T-helper 17 cell (primary cell): Measurements from ENCODE around the gene KCNN1. TPM values are rescaled to one million over a fixed set of nuclear protein-coding genes. Genes with fewer than 3 reads are reported as not detected.
A peak's percentile ranks its signal among the peaks of the same experiment; 100 is the strongest.

Experiments used
- ATAC-seq: fragments of 150-1000 bp; cut with Tn5 transposase; 2 replicates; pipeline ENCODE4 v1.10.0; 2021; ENCODE audit warnings: mild to moderate bottlenecking, moderate library complexity
- DNase-seq, 3 donors: peaks; one replicate each; pipeline versions ENCODE4 v3.0.0 to v3.0.0-alpha.2; 2020 to 2021
- H3K9me3 ChIP-seq: one replicate; pipeline ENCODE4 v1.7.0; 2013; ENCODE audit warnings: low read length, mild to moderate bottlenecking; ENCODE audit not compliant: control insufficient read depth, poor library complexity, severe bottlenecking
- H3K27ac Mint-ChIP-seq: one replicate; pipeline ENCODE4 v1.8.0; 2022; ENCODE audit warnings: mild to moderate bottlenecking, moderate library complexity, mixed read lengths
- H3K27me3 Mint-ChIP-seq: one replicate; pipeline ENCODE4 v1.8.0; 2022; ENCODE audit warnings: mixed read lengths
- H3K36me3 Mint-ChIP-seq: one replicate; pipeline ENCODE4 v1.8.0; 2022; ENCODE audit warnings: low read depth, mixed read lengths
- H3K4me1 Mint-ChIP-seq: one replicate; pipeline ENCODE4 v1.8.0; 2022; ENCODE audit warnings: mild to moderate bottlenecking, mixed read lengths
- H3K4me3 Mint-ChIP-seq: one replicate; pipeline ENCODE4 v1.8.0; 2022; ENCODE audit warnings: mild to moderate bottlenecking, moderate library complexity, mixed read lengths
- total RNA-seq, 4 donors: library from RNA in 2 of 4; stranded (reverse) in 2 of 4; gene quantifications; one replicate each; pipeline ENCODE4 v1.2.3 and lab custom pipeline; 2022 to 2026

The KCNN1 gene
- total RNA-seq, 2 donors from 2014 or later: not detected

DNA sequence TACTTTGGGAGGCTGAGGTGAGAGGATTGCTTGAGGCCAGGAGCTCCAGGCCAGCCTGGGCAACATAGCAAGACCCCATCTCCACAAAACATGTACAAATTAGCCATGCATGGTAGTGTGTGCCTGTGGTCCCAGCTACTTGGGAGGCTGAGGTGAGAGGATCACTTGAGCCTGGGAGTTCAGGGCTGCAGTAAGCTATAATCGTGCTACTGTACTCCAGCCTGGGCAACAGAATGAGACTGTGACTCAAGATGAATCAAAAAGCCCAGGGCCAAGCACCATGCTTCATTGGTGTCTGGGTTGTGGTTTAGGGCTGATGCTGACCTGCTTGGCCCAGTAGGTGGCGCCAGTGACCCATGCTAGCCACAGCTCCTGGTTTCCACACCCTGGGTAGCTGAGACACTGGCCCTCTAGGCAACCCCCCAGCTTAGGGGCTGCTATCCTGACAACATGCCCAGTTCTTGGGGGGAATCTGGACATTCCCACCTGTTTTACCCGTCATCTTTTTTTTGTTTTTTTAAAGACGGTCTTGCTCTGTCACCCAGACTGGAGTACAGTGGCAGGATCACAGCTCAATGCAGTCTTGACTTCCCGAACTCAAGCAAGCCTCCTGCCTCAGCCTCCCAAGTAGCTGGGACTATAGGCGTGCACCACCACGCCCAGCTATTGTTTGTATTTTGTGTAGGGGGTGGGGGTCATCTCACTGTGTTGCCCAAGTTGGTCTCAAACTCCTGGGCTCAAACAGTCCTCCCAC, 28.6 kb upstream of the KCNN1 start:
- H3K9me3 ChIP-seq: no peaks in the 10 kb centered on the region
- no peaks in the 10 kb centered on the region for H3K36me3 Mint-ChIP-seq
- peak; percentile 96 for ATAC-seq
- peaks cover 8% of the 10 kb centered on the region for H3K4me1 Mint-ChIP-seq
- H3K27ac Mint-ChIP-seq: no peak overlapping the region
- H3K27me3 Mint-ChIP-seq: no peaks in the 10 kb centered on the region
- peak; percentile 68 to 80 (median 69) for DNase-seq
- no peak overlapping the region for H3K4me3 Mint-ChIP-seq

DNA sequence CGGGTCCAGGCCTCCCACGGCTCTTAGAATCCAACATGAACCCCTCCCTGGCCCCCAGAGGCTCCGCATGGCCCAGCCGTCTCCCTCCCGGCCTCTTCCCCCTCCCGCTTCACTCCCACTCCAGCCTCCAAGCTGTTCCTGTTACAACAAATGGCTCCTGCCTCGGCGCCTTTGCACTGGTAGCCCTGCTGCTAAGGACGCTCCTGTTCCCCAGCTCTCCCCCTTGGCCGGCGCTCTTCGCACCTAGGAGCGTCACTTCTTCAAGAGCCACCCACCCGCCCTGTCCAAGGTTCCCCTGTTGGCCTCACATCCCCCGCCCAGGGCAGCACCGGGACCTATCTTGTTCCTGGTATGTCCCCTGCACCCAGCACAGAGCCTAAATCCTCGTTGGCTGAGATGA, 24.7 kb upstream of the KCNN1 start:
- Mint-ChIP-seq H3K27me3 (no peaks in the 10 kb centered on the region), H3K4me3 (no peak overlapping the region), H3K27ac (no peak overlapping the region), H3K36me3 (no peaks in the 10 kb centered on the region), H3K4me1 (peaks cover 12% of the 10 kb centered on the region)
- no peaks in the 10 kb centered on the region for H3K9me3 ChIP-seq
- no peak for ATAC-seq
- no peak for DNase-seq

DNA sequence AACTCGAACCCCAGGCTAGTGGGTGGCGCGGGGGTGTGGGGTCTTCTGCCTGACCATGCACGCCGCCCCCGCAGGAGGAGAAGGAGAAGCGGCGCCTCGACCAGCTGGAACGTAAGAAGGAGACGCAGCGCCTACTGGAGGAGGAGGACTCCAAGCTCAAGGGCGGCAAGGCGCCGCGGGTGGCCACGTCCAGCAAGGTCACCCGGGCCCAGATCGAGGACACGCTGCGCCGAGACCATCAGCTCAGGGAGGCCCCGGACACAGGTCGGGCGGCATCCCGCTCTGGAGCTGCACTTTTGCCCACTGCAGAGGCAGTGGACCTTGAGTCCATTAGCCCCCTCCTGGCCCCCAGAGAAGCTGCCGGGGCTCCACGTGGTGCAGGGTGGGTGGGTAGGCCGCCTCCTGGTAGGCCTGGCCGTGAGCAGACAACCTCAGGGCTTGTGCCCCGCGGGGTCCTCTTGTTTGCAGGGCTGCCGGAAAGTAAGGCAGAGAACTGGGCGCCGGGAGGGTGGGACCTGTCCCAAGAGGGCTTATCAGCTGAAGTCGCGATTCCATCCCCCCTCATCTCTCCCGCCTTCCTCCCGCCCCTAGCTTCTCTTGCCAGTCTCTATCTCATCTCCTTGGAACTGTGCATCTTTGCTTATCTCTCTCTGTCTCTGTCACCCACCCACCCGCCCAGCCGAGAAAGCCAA, 24.2 kb upstream of the KCNN1 start:
- no peaks in the 10 kb centered on the region for H3K27me3 Mint-ChIP-seq
- ATAC-seq (no peak), DNase-seq (no peak)
- H3K27ac Mint-ChIP-seq: no peak overlapping the region
- peaks cover 16% of the 10 kb centered on the region for H3K4me1 Mint-ChIP-seq
- H3K36me3 Mint-ChIP-seq: no peaks in the 10 kb centered on the region
- no peak overlapping the region for H3K4me3 Mint-ChIP-seq
- H3K9me3 ChIP-seq: no peaks in the 10 kb centered on the region

DNA sequence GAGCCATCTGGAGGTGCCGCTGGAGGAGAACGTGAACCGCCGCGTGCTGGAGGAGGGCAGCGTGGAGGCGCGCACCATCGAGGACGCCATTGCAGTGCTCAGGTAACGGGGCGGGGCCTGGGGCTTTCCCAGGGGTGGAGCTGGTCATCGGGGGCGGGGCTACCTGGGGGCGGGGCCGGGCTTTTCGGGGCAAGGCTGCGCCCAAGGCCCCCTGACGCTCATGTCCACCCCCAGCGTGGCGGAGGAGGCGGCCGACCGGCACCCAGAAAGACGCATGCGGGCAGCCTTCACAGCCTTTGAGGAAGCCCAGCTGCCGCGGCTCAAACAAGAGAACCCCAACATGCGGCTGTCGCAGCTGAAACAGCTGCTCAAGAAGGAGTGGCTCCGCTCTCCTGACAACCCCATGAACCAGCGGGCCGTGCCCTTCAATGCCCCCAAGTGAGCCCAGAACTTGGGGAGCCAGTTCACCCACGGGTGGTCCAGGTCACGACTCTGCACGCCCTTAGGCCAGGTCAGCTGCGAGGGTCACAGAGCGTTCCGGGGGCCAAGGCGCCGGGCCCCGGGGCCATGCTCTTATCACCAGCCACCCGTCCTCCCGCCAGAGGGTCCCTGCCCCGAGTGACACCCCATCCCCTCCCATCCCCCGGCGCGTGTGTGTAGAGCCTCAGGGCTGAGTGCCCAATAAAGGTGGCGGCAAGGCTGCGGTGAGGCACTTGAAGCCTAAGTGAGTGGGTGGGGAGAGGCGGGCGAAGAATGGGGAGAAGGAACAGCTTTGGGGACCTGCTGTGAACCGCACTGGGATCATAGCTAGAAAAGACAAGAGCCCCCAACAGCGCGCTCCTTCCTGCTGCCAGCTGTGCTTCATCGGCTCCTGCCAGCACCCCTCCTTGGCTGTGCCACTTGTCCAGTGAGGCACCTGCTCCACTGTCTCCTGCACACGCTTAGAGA, 23.4 kb upstream of the KCNN1 start:
- H3K36me3 Mint-ChIP-seq: no peaks in the 10 kb centered on the region
- H3K4me1 Mint-ChIP-seq: peaks cover 16% of the 10 kb centered on the region
- H3K4me3 Mint-ChIP-seq: no peak overlapping the region
- DNase-seq (no peak), ATAC-seq (no peak)
- H3K27ac Mint-ChIP-seq: no peak overlapping the region
- H3K9me3 ChIP-seq: no peaks in the 10 kb centered on the region
- no peaks in the 10 kb centered on the region for H3K27me3 Mint-ChIP-seq

DNA sequence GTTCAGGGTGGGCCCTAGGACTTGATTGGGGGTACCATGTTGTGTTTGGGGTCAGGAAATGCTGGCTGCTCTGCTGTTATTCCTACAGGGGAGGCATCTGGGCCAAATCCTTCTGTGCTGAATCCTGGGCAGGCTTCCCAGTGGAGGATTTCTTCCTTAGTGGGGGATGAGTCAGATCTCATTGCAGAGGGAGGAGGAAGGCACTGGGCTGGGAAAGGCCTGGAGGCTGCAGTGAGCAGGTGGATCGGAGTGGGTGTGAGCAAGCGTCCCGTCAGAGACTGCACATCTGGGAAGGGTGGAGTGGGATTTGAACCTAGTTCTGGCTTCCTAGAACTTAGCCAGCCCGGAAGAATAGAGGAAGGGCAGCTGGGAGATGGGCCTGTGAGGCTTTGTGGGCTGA, 22.6 kb upstream of the KCNN1 start:
- H3K27ac Mint-ChIP-seq: no peak overlapping the region
- no peak overlapping the region for H3K4me3 Mint-ChIP-seq
- ATAC-seq: no peak
- peaks cover 3% of the 10 kb centered on the region for H3K27me3 Mint-ChIP-seq
- H3K36me3 Mint-ChIP-seq: no peaks in the 10 kb centered on the region
- DNase-seq: no peak
- no peaks in the 10 kb centered on the region for H3K9me3 ChIP-seq
- H3K4me1 Mint-ChIP-seq: peaks cover 19% of the 10 kb centered on the region

DNA sequence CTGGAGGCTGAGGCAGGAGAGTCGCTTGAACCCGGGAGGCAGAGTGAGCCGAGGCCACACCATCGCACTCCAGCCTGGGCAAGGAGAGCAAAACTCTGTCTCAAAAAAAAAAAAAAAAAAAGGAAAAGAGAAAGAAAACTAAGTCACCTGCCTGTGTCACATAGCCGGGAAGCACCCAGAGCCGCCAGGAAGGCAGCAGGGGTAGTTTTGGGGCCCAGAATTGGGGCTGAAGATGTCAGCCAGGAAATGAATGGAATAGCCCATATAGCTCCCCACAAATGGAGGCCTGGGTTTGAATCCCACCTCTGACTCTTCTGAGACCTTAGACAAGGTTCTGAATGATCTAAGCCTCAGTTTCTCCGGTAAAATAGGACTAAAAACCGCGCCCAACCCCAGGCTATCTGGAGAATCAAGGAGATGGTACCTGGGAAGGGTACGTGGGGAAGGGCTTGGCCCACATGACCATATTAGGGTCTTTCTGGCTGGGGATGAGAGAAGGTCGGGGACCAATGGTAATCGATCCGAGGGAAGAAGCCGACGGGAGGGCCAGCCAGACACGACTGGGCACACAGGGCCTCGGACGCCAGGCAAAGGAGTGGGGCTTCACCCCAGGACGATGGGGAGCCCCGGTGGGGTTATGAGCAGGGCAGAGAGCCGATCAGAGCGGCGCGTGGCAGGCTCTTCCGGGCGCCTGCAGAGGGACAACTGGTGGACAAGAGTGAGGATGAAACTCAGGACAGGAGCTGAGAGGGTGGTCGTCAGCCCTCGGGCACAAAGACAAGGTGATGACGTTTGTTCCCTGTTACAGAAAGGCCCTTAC, 19.7 kb upstream of the KCNN1 start:
- peaks cover 36% of the 10 kb centered on the region for H3K4me1 Mint-ChIP-seq
- peak; percentile 37 to 45 (median 39) for DNase-seq
- H3K9me3 ChIP-seq: no peaks in the 10 kb centered on the region
- peak overlapping the region; percentile 99 for H3K27ac Mint-ChIP-seq
- peaks cover 4% of the 10 kb centered on the region for H3K36me3 Mint-ChIP-seq
- H3K27me3 Mint-ChIP-seq: peaks cover 24% of the 10 kb centered on the region
- ATAC-seq: peak; percentile 34
- peak overlapping the region; percentile 88 for H3K4me3 Mint-ChIP-seq

DNA sequence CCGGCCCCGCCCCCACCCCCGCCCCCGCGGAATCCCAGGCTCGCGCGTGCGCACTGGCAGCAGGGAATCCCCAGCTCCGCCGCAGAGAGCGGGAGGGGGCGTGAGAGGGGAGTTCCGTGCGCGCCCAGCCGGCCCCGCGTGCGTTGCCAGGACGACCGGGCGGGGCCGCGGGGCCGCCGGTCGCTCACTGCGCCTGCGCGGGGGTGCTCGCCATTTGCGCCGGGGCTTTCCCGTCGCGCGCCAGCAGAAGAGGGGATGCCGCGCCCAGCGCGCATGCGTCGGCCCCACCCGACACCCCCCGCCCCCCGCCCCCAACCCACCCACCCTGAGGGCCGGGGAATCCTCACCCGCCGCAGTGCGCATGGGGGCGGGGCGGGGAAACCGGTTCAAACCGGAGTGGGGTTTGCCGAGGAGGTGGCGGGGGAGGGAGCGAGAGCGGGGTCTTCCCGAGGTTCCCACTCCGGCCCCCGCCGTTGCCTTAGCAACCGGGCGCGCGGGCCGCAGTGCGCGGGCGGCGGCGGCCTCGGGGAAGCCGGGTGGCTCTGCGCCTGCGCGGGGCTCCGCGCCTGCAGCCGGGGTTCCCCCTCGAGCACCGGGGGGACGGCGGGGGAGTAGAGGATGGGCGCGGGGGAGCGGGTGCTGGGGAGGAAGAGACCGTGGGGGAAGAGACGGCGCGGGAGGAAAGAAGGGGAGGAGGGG, 18.9 kb upstream of the KCNN1 start:
- peaks cover 4% of the 10 kb centered on the region for H3K36me3 Mint-ChIP-seq
- no peaks in the 10 kb centered on the region for H3K9me3 ChIP-seq
- ATAC-seq: peak; percentile 77
- H3K4me1 Mint-ChIP-seq: peaks cover 38% of the 10 kb centered on the region
- H3K27ac Mint-ChIP-seq: peak overlapping the region; percentile 99
- peak; percentile 96 to 99 (median 98) for DNase-seq
- peaks cover 24% of the 10 kb centered on the region for H3K27me3 Mint-ChIP-seq
- peak overlapping the region; percentile 88 for H3K4me3 Mint-ChIP-seq

DNA sequence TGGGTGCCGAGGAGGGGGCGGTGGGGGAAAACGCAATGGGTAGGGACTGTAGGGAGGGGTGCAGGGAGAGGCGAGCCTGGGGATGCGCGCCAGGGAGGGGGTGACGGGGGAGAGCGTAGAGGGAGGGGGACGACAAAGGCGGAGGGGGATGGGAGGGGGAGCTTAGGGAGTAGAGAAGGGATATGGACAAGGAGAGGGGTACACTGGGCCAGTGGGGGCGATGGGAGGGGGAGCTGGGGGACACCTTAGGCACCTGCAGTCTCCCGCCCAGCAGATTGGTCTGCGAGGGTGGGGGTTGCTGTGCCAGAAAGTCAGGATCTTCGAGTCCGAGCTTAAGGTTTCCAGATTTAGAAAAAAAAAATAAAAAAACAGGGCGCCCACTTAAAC, 18.4 kb upstream of the KCNN1 start:
- peaks cover 38% of the 10 kb centered on the region for H3K4me1 Mint-ChIP-seq
- DNase-seq (no peak), ATAC-seq (no peak)
- H3K9me3 ChIP-seq: no peaks in the 10 kb centered on the region
- peak overlapping the region; percentile 88 for H3K4me3 Mint-ChIP-seq
- H3K36me3 Mint-ChIP-seq: peaks cover 4% of the 10 kb centered on the region
- H3K27ac Mint-ChIP-seq: peak overlapping the region; percentile 99
- peaks cover 29% of the 10 kb centered on the region for H3K27me3 Mint-ChIP-seq

DNA sequence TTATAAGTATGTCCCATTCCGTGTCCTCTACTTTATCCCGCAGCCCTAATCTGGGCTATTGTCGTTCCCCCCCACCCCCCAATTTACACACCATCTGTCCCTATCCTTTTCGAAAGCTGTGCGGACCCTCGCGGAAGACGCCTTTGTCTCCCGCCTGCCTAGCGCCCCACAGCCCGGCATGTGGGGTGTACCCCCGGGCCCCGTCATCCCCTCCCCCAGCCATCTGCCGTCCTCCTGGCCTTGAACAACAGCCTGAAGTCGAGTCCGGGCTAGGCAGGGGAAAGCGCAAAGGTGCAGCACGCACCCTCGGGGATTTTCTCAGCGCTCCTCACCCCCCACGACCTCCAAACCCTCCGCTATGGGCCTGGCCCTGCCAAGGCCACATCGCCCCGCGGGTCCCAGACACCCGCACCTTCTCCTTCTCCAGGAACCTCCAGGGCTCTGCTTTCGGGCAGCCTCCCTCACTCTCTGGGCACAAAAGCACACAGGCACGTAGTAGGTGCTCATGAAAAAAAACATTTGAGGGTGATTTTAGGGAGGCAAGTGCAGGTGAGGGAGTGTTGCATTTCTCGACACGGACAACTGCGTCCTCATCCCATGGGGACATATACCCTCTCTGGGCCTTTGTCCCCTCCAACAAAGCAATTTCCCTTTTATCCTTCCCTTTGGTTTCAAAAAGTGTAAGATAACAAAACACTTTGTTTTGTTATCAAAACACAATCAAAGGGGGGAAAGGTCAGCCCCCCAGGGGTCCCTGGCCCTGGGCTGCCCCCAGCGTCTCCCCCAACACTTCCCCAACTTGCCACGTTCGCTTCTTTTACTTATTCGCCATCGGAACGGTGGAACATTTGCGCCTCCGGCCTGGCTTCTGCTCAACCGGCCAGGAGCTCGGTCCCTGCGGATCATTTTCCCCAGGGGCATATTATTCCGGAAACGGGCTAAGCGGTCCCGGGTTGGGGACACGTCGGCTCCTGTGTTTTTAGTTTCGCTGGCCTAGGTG, 17.7 kb upstream of the KCNN1 start:
- peaks cover 40% of the 10 kb centered on the region for H3K4me1 Mint-ChIP-seq
- no peaks in the 10 kb centered on the region for H3K9me3 ChIP-seq
- H3K27me3 Mint-ChIP-seq: peaks cover 35% of the 10 kb centered on the region
- DNase-seq: no peak
- H3K36me3 Mint-ChIP-seq: peaks cover 4% of the 10 kb centered on the region
- ATAC-seq: no peak
- H3K27ac Mint-ChIP-seq: peak overlapping the region; percentile 99
- H3K4me3 Mint-ChIP-seq: peak overlapping the region; percentile 88

DNA sequence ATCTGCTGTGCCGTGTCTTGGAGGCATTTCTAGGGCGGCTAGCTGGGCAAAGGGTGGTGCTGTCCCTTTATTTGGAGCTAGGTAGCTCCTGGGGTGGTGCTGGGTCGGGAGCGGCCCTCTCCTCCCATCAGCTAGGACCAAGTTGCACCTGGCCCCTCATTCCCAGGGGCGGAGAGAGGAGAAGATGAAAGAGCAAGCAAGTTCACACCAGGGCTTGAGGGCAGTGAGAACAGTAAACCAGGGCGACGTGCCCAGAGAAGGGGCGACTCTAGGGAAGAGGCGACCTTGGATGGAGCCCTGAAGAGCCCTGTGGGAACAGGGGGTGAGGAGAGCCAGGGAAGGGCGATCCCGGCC, 17.0 kb upstream of the KCNN1 start:
- DNase-seq: no peak
- peaks cover 35% of the 10 kb centered on the region for H3K27me3 Mint-ChIP-seq
- H3K27ac Mint-ChIP-seq: peak overlapping the region; percentile 99

More for the DNA sequence above, 17.0 kb upstream of the KCNN1 start:
- no peak for ATAC-seq
- no peaks in the 10 kb centered on the region for H3K9me3 ChIP-seq
- Mint-ChIP-seq H3K4me3 (peak overlapping the region; percentile 88), H3K4me1 (peaks cover 40% of the 10 kb centered on the region), H3K36me3 (peaks cover 4% of the 10 kb centered on the region)
